ENCODE results near the gene ANKRD36C. TPM values are rescaled to one million over a fixed set of nuclear protein-coding genes. Genes with fewer than 3 reads are reported as not detected.
A peak's percentile ranks its signal among the peaks of the same experiment; 100 is the strongest.
"Not testable (repeated sequence)": the region's sequence is repeated elsewhere in the genome, so short reads cannot be mapped to it uniquely, and the experiment has no call there.

ANKRD36C gene
- polyA plus RNA-seq, 4 donors, result 0.27 to 8.3 (median 2.8) TPM; not detected in 1

GRCh38 chr2:96023701-96024100 is 32.1 kb upstream of the ANKRD36C start:
- not testable (repeated sequence) for H3K4me1 ChIP-seq (ENCODE audit: control insufficient read depth in 3 of 3, insufficient read depth in 2 of 3, low read depth in 1 of 3, low read length in 2 of 3); H3K4me3 ChIP-seq (ENCODE audit: low read depth in 1 of 3, low read length in 3 of 3); FAIRE-seq; H3K36me3 ChIP-seq (ENCODE audit: control insufficient read depth in 3 of 3, insufficient read depth in 2 of 3, low read depth in 1 of 3, low read length in 3 of 3); H3K9me3 ChIP-seq (ENCODE audit: control insufficient read depth in 2 of 2, insufficient read depth in 1 of 2, low read depth in 1 of 2, low read length in 1 of 2); H3K27ac ChIP-seq (ENCODE audit: low read depth in 1 of 3, low read length in 2 of 3); DNase-seq; H3K27me3 ChIP-seq (ENCODE audit: control insufficient read depth in 3 of 3, insufficient read depth in 3 of 3, low read length in 3 of 3)
- 82 to 88% (median 86%) methylated on average over 6 to 7 of the region's 7 CpGs for WGBS, 3 donors

- not testable (repeated sequence) for H3K36me3 ChIP-seq (ENCODE audit: control insufficient read depth in 3 of 3, insufficient read depth in 2 of 3, low read depth in 1 of 3, low read length in 3 of 3); H3K4me1 ChIP-seq (ENCODE audit: control insufficient read depth in 3 of 3, insufficient read depth in 2 of 3, low read depth in 1 of 3, low read length in 2 of 3); H3K27me3 ChIP-seq (ENCODE audit: control insufficient read depth in 3 of 3, insufficient read depth in 3 of 3, low read length in 3 of 3); FAIRE-seq; H3K27ac ChIP-seq (ENCODE audit: low read depth in 1 of 3, low read length in 2 of 3); H3K9me3 ChIP-seq (ENCODE audit: control insufficient read depth in 2 of 2, insufficient read depth in 1 of 2, low read depth in 1 of 2, low read length in 1 of 2); H3K4me3 ChIP-seq (ENCODE audit: low read depth in 1 of 3, low read length in 3 of 3)
- WGBS, 3 donors, result 62 to 67% (median 65%) methylated on average over 12 to 15 of the region's 19 CpGs
- DNase-seq, result peak; percentile 81 to 82
These were observed 31.2 kb upstream of the ANKRD36C start for GRCh38 chr2:96022701-96023447.

- not testable (repeated sequence) for H3K27ac ChIP-seq (ENCODE audit: low read depth in 1 of 3, low read length in 2 of 3); H3K4me1 ChIP-seq (ENCODE audit: control insufficient read depth in 3 of 3, insufficient read depth in 2 of 3, low read depth in 1 of 3, low read length in 2 of 3); H3K4me3 ChIP-seq (ENCODE audit: low read depth in 1 of 3, low read length in 3 of 3); H3K36me3 ChIP-seq (ENCODE audit: control insufficient read depth in 3 of 3, insufficient read depth in 2 of 3, low read depth in 1 of 3, low read length in 3 of 3); FAIRE-seq; DNase-seq; H3K9me3 ChIP-seq (ENCODE audit: control insufficient read depth in 2 of 2, insufficient read depth in 1 of 2, low read depth in 1 of 2, low read length in 1 of 2); H3K27me3 ChIP-seq (ENCODE audit: control insufficient read depth in 3 of 3, insufficient read depth in 3 of 3, low read length in 3 of 3)
- WGBS, 3 donors, result 66 to 90% (median 77%) methylated on average over 7 of the region's 7 CpGs
These were observed 30.5 kb upstream of the ANKRD36C start for GRCh38 chr2:96022126-96022525.

- not testable (repeated sequence) for H3K27me3 ChIP-seq (ENCODE audit: control insufficient read depth in 3 of 3, insufficient read depth in 3 of 3, low read length in 3 of 3); H3K9me3 ChIP-seq (ENCODE audit: control insufficient read depth in 2 of 2, insufficient read depth in 1 of 2, low read depth in 1 of 2, low read length in 1 of 2); H3K4me1 ChIP-seq (ENCODE audit: control insufficient read depth in 3 of 3, insufficient read depth in 2 of 3, low read depth in 1 of 3, low read length in 2 of 3); H3K4me3 ChIP-seq (ENCODE audit: low read depth in 1 of 3, low read length in 3 of 3); H3K27ac ChIP-seq (ENCODE audit: low read depth in 1 of 3, low read length in 2 of 3); FAIRE-seq; H3K36me3 ChIP-seq (ENCODE audit: control insufficient read depth in 3 of 3, insufficient read depth in 2 of 3, low read depth in 1 of 3, low read length in 3 of 3); DNase-seq
- WGBS, 3 donors, result 89 to 94% (median 91%) methylated on average over 4 of the region's 4 CpGs
These were observed 29.5 kb upstream of the ANKRD36C start for GRCh38 chr2:96021142-96021541.

- not testable (repeated sequence) for FAIRE-seq; H3K36me3 ChIP-seq (ENCODE audit: control insufficient read depth in 3 of 3, insufficient read depth in 2 of 3, low read depth in 1 of 3, low read length in 3 of 3); H3K4me1 ChIP-seq (ENCODE audit: control insufficient read depth in 3 of 3, insufficient read depth in 2 of 3, low read depth in 1 of 3, low read length in 2 of 3); H3K4me3 ChIP-seq (ENCODE audit: low read depth in 1 of 3, low read length in 3 of 3); H3K9me3 ChIP-seq (ENCODE audit: control insufficient read depth in 2 of 2, insufficient read depth in 1 of 2, low read depth in 1 of 2, low read length in 1 of 2); DNase-seq; H3K27ac ChIP-seq (ENCODE audit: low read depth in 1 of 3, low read length in 2 of 3); H3K27me3 ChIP-seq (ENCODE audit: control insufficient read depth in 3 of 3, insufficient read depth in 3 of 3, low read length in 3 of 3)
- WGBS, 3 donors, result 74 to 83% (median 78%) methylated on average over 3 to 4 of the region's 9 CpGs
These were observed 28.4 kb upstream of the ANKRD36C start for GRCh38 chr2:96019909-96020590.

- not testable (repeated sequence) for H3K27me3 ChIP-seq (ENCODE audit: control insufficient read depth in 3 of 3, insufficient read depth in 3 of 3, low read length in 3 of 3); H3K9me3 ChIP-seq (ENCODE audit: control insufficient read depth in 2 of 2, insufficient read depth in 1 of 2, low read depth in 1 of 2, low read length in 1 of 2); H3K4me1 ChIP-seq (ENCODE audit: control insufficient read depth in 3 of 3, insufficient read depth in 2 of 3, low read depth in 1 of 3, low read length in 2 of 3); H3K4me3 ChIP-seq (ENCODE audit: low read depth in 1 of 3, low read length in 3 of 3); H3K27ac ChIP-seq (ENCODE audit: low read depth in 1 of 3, low read length in 2 of 3); FAIRE-seq; DNase-seq; H3K36me3 ChIP-seq (ENCODE audit: control insufficient read depth in 3 of 3, insufficient read depth in 2 of 3, low read depth in 1 of 3, low read length in 3 of 3)
- 65 to 90% (median 72%) methylated on average over 3 of the region's 4 CpGs for WGBS, 3 donors
These were observed 24.7 kb upstream of the ANKRD36C start for GRCh38 chr2:96016321-96016720.

GRCh38 chr2:96012792-96013264 is 21.2 kb upstream of the ANKRD36C start:
- 60 to 70% (median 67%) methylated on average over 1 of the region's 1 CpG for WGBS, 3 donors
- H3K36me3 ChIP-seq (ENCODE audit: control insufficient read depth in 3 of 3, insufficient read depth in 2 of 3, low read depth in 1 of 3, low read length in 3 of 3); H3K4me1 ChIP-seq (ENCODE audit: control insufficient read depth in 3 of 3, insufficient read depth in 2 of 3, low read depth in 1 of 3, low read length in 2 of 3); FAIRE-seq; H3K27me3 ChIP-seq (ENCODE audit: control insufficient read depth in 3 of 3, insufficient read depth in 3 of 3, low read length in 3 of 3); H3K4me3 ChIP-seq (ENCODE audit: low read depth in 1 of 3, low read length in 3 of 3); DNase-seq; H3K9me3 ChIP-seq (ENCODE audit: control insufficient read depth in 2 of 2, insufficient read depth in 1 of 2, low read depth in 1 of 2, low read length in 1 of 2); H3K27ac ChIP-seq (ENCODE audit: low read depth in 1 of 3, low read length in 2 of 3): not testable (repeated sequence)

- H3K36me3 ChIP-seq (ENCODE audit: control insufficient read depth in 3 of 3, insufficient read depth in 2 of 3, low read depth in 1 of 3, low read length in 3 of 3); DNase-seq; H3K9me3 ChIP-seq (ENCODE audit: control insufficient read depth in 2 of 2, insufficient read depth in 1 of 2, low read depth in 1 of 2, low read length in 1 of 2); H3K4me1 ChIP-seq (ENCODE audit: control insufficient read depth in 3 of 3, insufficient read depth in 2 of 3, low read depth in 1 of 3, low read length in 2 of 3); H3K27ac ChIP-seq (ENCODE audit: low read depth in 1 of 3, low read length in 2 of 3); FAIRE-seq; H3K27me3 ChIP-seq (ENCODE audit: control insufficient read depth in 3 of 3, insufficient read depth in 3 of 3, low read length in 3 of 3); H3K4me3 ChIP-seq (ENCODE audit: low read depth in 1 of 3, low read length in 3 of 3): not testable (repeated sequence)
- 87 to 91% (median 89%) methylated on average over 8 of the region's 8 CpGs for WGBS, 3 donors
These were observed 20.6 kb upstream of the ANKRD36C start for GRCh38 chr2:96012086-96012791.
